Adrenal gland (tissue), 5 donors: ENCODE data around the gene SP3.

Experiments
- POLR2A ChIP-seq, 2 donors: fragments of 450-650 bp; IDR thresholded peaks; one replicate each; pipeline ENCODE4 v1.6.1; 2017; ENCODE audit warnings: antibody characterized with exemption in 2 of 2, mild to moderate bottlenecking in 2 of 2, moderate library complexity in 1 of 2
- TF ChIP-seq, protein P1 (sequence below), 6 experiments: fragments of 450-650 bp in 4 of 6; fragments of 200-600 bp in 2 of 6; sonication (generic) in 1 of 6; IDR thresholded peaks; 1 replicate in 5 of 6; 2 replicates in 1 of 6; pipeline versions ENCODE4 v1.5.1 to v1.8.0; 2016 to 2021; ENCODE audit warnings: antibody characterized with exemption in 6 of 6, mild to moderate bottlenecking in 2 of 6, moderate library complexity in 1 of 6
- donor health status: DM: no; HTN: no; CAD: no.

DNA sequence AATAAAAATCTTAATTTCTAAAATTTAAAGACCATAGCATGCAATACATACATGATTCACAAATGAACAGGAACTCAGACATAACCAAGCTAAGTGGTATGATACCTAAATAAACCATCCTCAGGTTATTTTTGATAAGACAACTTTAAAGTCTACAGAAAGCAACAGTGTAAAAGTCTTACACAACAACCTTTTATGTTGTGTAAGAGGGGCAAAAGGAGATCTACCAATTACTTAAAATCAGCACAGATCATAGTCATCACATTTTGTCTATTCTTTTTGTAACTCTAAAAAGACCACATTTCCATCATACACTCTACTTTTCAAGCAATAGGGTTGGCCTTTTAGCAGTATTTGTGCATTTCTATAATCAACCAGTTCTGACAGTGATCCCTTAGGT, 16.3 kb downstream of the SP3 start:
- TF ChIP-seq POLR2A (IDR thresholded peaks at IDR 0.05) = no peak
- TF ChIP-seq, protein P1, sequence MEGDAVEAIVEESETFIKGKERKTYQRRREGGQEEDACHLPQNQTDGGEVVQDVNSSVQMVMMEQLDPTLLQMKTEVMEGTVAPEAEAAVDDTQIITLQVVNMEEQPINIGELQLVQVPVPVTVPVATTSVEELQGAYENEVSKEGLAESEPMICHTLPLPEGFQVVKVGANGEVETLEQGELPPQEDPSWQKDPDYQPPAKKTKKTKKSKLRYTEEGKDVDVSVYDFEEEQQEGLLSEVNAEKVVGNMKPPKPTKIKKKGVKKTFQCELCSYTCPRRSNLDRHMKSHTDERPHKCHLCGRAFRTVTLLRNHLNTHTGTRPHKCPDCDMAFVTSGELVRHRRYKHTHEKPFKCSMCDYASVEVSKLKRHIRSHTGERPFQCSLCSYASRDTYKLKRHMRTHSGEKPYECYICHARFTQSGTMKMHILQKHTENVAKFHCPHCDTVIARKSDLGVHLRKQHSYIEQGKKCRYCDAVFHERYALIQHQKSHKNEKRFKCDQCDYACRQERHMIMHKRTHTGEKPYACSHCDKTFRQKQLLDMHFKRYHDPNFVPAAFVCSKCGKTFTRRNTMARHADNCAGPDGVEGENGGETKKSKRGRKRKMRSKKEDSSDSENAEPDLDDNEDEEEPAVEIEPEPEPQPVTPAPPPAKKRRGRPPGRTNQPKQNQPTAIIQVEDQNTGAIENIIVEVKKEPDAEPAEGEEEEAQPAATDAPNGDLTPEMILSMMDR (IDR thresholded peaks at IDR 0.05) = no peak
